GM12872 (cell line): ENCODE measurements around the gene SH3BP1.

Experiments
- TF ChIP-seq, protein P1 (sequence below): IDR thresholded peaks from 3 replicates; pipeline ENCODE4 v1.5.1; 2011; ENCODE audit warnings: low read depth, mild to moderate bottlenecking, low read length, moderate library complexity; ENCODE audit not compliant: insufficient read depth

Gene SH3BP1

DNA sequence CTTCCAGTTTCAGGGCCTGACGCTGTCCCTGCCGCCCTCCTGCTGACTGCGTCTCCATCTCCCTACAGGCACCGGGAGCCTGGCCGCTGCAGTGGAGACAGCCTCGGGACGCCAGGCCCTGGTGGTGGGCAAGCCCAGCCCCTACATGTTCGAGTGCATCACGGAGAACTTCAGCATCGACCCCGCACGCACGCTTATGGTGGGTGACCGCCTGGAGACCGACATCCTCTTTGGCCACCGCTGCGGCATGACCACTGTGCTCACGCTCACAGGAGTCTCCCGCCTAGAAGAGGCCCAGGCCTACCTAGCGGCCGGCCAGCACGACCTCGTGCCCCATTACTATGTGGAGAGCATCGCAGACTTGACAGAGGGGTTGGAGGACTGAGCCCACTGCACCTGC is 26.0 kb downstream of the SH3BP1 start:
- TF ChIP-seq, protein P1, sequence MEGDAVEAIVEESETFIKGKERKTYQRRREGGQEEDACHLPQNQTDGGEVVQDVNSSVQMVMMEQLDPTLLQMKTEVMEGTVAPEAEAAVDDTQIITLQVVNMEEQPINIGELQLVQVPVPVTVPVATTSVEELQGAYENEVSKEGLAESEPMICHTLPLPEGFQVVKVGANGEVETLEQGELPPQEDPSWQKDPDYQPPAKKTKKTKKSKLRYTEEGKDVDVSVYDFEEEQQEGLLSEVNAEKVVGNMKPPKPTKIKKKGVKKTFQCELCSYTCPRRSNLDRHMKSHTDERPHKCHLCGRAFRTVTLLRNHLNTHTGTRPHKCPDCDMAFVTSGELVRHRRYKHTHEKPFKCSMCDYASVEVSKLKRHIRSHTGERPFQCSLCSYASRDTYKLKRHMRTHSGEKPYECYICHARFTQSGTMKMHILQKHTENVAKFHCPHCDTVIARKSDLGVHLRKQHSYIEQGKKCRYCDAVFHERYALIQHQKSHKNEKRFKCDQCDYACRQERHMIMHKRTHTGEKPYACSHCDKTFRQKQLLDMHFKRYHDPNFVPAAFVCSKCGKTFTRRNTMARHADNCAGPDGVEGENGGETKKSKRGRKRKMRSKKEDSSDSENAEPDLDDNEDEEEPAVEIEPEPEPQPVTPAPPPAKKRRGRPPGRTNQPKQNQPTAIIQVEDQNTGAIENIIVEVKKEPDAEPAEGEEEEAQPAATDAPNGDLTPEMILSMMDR = no peak

DNA sequence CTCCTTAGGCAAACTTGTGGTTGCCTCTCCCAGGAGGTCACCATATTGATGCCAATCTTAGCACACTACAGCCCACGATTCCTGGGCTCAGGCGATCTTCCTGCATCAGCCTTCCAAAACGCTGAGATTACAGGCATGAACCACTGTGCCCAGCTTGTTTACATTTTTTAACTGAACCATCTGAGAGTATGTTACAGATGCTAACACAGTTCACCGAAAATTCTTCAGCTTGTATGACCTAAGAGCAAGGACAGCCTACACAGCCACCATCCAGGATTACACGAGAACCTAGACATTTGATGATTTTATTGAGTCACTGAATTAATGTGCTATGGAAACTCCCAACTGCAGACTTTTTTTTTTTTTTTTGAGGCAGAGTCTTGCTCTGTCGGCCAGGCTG is 30.1 kb downstream of the SH3BP1 start:
- TF ChIP-seq, protein P1 = no peak

DNA sequence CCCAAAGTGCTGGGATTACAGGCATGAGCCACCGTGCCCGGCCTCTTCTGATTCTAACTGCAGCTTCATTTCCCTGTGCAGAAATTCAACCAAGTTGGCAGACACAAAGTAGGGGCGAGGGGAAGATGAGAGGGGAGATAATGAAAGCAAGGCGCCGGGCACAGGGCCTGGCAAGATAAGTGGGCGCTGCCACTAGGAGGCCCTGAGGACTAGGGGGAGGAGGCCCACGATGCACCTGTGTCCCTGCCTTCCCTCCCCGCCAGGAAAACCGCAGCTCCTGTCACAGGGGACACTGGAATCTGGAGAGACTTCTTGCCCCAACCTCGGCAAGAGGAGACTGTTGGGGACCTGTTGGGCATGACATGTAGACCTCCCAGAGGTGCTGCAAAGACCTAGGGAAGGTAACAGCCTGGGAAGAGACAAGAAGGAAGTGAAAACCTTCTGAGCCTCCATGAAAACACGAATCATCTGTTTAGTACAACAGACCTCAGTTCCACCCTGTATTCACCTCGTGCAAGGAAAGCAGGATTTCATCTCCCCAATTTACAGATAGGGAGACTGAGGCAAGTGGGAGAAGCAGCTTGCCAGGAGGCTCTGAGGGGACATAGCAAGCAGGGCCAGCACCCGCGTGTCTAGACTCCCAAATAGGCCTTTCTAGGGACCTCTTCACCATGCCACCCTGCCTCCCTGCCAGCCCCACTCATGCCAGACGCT is 32.9 kb downstream of the SH3BP1 start:
- TF ChIP-seq, protein P1 = peak; percentile 27; the same call in 1 of the 3 replicates

DNA sequence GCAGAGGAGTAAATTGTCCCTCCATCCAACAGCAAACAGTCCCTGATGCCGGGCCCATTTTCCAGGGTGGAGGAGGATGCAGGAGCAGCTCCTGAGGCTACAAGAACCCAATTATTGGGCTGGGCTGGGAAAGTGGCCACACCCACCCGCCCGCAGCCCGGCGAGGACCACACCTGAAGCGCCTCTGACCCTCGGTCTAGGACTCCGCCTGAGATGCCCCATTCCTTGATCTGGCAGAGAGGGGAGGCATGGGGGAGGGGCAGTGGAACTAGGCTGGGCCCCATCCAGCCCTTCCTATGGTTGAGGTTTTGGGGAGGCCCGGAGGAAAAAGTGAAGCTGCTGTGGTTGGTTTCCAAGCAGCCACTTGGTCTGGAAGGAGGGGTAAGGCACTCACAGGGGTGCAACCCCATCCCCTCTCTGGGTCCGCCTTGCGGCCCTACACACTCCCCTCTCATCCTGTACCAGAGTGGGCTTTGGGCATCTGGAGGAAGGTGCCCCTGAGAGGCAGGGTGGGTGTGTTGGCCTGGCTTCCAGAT is 33.5 kb downstream of the SH3BP1 start:
- TF ChIP-seq, protein P1 = no peak

DNA sequence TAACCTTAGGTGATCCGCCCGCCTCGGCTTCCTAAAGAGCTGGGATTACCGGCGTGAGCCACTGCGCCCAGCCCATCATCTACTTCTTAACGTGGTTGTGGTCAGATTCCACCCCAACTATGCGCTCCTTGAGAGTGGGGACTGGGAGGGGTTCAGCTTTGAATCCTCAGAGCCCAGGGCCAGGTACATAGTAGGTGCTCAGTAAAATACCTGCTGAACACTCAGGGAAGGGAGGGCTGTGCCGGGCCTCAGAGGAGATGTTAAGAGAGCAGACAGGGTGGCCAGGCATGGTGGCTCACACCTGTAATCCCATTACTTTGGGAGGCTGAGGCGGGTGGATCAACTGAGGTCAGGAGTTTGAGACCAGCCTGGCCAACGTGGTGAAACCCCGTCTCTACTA is 34.8 kb downstream of the SH3BP1 start:
- TF ChIP-seq, protein P1 = no peak

DNA sequence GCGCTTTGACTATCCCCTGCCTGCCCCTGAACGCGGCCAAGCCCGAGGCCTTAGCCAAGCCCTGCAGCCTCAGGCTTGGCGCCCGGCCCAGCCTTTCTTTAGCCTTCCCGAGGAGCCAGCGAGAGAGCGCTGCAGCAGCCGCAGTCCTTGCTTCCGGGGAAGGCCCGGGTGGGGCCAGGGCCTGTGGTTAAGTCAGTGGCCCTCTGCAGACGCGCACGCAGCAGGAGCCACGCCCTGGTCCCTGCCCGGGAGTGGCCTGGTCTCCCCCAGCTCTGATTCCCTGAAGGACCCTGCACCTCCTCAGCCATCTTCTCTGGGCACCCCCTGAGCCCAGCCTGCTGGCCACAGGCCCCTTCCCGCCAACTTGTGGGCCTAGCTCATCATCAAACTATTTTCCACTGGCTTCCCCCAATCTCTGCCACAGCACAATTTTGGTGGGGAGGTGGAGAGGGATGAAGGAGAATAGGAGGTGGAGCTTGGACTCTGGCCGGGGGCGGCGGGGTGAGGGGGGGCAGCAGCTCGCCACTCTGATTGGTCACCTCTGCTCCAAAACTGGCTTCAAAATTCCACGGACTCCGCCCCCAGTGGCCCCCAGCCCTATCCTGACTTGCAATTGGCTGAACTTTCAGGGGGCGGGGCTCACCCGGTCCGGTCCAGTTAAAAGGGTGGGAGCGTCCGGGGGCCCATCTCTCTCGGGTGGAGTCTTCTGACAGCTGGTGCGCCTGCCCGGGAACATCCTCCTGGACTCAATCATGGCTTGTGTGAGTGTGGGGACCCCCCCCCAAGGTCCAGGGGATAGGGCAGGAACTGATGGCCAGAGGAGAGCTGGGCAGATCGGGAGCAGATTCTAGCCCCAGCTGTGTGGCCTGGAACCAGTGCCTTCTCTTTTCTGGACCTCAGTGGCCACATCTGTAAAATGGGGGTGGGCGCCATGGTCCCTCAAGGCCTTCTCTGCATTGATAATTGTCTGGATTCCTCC is 35.8 kb downstream of the SH3BP1 start, which contains the start of gene LGALS1:
Gene LGALS1 (plus strand): TSS at position 686 of the 979 bp plus-strand sequence. CDS start 67 bp downstream, at position 753.
- TF ChIP-seq, protein P1 = no peak
